Measurements from ENCODE around the gene GSG1.

DNA sequence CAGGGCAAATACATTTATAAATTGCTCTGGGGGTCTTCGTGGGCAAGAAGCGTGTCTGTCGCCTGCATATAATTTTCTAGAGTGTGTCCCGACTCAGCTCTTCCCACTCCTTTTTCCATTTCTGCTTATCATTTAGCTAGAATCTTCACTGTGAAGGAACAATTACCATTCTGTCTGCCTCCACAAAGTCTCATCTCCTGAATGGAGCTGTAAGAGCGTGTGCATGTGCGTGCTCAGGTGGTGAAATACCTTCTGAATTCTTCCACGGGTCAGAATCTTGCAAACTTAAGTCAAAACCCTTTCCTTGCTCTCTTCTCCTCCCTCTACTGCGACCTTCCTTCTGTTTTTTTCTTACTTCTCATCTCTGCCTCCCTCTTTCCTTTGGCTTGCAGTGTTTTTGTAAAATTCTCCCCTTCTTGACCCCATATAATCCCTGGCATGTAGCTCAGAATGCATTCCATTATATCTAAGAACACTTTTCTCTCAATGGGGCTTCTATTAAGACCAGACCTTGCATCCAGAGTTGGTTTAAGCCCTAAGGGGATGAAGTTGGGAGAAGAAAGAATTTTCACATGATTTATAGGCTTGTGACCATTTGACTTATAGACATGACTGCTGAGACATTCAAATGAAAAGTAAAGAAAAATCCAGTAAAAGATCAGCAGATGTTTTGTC, 25.0 kb upstream of the GSG1 start:
- no peak for TF ChIP-seq POLR2A (IDR thresholded peaks at IDR 0.05)
- TF ChIP-seq, protein P1, sequence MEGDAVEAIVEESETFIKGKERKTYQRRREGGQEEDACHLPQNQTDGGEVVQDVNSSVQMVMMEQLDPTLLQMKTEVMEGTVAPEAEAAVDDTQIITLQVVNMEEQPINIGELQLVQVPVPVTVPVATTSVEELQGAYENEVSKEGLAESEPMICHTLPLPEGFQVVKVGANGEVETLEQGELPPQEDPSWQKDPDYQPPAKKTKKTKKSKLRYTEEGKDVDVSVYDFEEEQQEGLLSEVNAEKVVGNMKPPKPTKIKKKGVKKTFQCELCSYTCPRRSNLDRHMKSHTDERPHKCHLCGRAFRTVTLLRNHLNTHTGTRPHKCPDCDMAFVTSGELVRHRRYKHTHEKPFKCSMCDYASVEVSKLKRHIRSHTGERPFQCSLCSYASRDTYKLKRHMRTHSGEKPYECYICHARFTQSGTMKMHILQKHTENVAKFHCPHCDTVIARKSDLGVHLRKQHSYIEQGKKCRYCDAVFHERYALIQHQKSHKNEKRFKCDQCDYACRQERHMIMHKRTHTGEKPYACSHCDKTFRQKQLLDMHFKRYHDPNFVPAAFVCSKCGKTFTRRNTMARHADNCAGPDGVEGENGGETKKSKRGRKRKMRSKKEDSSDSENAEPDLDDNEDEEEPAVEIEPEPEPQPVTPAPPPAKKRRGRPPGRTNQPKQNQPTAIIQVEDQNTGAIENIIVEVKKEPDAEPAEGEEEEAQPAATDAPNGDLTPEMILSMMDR (IDR thresholded peaks at IDR 0.05), result no peak

Data from heart left ventricle (tissue), 13 donors.